OCI-LY3 (cell line): Measurements from ENCODE around the gene DRAP1.

Source experiments
- EZH2phosphoT487 ChIP-seq: fragments of 200-600 bp; shearing (Covaris generic); IDR thresholded peaks from 2 replicates; pipeline ENCODE4 v1.6.1; 2018; ENCODE audit warnings: antibody characterized with exemption, mixed run types, low read depth
- TF ChIP-seq, protein P1 (sequence below): fragments of 200-600, 300-600 bp; sonication (generic); IDR thresholded peaks from 2 replicates; pipeline ENCODE4 v1.5.1; 2014; ENCODE audit warnings: antibody characterized with exemption, low read length, low read depth

DNA sequence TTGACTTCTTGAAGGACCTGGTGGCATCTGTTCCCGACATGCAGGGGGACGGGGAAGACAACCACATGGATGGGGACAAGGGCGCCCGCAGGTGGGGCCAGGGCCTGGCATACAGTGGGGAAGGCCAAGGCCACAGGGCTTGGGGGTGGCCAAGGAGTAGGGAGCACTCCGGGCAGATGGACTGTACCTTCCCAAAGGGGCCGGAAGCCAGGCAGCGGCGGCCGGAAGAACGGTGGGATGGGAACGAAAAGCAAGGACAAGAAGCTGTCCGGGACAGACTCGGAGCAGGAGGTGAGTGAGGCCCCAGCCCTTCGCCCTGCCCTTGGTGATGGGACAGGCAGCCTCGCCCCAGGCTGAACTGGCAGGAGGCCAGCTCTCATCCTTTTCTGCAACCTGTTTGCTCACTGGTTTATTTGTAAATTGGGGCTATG, 1.2 kb downstream of the DRAP1 start:
- TF ChIP-seq, protein P1, sequence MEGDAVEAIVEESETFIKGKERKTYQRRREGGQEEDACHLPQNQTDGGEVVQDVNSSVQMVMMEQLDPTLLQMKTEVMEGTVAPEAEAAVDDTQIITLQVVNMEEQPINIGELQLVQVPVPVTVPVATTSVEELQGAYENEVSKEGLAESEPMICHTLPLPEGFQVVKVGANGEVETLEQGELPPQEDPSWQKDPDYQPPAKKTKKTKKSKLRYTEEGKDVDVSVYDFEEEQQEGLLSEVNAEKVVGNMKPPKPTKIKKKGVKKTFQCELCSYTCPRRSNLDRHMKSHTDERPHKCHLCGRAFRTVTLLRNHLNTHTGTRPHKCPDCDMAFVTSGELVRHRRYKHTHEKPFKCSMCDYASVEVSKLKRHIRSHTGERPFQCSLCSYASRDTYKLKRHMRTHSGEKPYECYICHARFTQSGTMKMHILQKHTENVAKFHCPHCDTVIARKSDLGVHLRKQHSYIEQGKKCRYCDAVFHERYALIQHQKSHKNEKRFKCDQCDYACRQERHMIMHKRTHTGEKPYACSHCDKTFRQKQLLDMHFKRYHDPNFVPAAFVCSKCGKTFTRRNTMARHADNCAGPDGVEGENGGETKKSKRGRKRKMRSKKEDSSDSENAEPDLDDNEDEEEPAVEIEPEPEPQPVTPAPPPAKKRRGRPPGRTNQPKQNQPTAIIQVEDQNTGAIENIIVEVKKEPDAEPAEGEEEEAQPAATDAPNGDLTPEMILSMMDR = no peak
- TF ChIP-seq EZH2phosphoT487 = no peak
